ENCODE data around the gene MSANTD2.
A peak's percentile ranks its signal among the peaks of the same experiment; 100 is the strongest.

Gene MSANTD2

DNA sequence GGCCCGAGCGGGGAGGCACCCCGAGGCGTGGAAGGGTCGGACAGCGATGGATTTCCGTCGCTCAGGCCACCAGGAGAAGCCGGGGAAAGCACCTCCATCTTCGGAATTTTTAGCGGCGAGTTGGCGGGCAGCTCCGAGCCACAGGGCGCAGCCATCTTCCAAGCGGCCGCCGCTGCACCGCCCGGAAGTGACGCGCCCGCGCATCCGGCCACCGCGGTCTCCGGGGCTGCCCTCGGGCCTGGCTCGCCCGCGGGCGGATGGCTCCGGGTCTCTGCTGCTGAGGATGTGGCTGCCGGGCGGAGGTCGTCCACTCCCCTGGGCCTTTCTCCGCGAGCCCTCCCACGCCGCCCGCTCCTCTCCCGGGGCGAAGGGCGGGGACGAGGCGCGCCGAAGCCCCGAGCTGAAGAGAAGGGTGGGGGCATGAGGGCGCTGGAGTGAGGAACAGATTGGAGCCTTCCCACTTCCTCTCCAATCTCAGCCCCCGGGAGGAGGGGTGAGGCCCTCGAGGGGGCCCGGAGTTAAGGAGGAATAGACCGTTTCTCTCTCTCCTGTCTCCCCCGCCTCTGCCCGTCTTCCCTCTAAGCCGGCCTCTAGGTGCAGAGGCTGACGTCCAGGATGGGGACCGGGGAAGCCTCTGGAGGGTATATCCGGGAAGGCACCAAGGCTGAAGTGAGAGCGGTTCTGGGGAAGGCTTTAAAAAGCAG is at the start of gene MSANTD2:
MSANTD2 (minus strand) TSS at position 181 of the 704 bp plus-strand sequence; CDS start at position 155, 26 bp downstream.
- DNase-seq, result peak; percentile 79

- DNase-seq, result no peak
These were observed 46.0 kb upstream of the MSANTD2 start for GRCh38 chr11:124846070-124846673.

DNA sequence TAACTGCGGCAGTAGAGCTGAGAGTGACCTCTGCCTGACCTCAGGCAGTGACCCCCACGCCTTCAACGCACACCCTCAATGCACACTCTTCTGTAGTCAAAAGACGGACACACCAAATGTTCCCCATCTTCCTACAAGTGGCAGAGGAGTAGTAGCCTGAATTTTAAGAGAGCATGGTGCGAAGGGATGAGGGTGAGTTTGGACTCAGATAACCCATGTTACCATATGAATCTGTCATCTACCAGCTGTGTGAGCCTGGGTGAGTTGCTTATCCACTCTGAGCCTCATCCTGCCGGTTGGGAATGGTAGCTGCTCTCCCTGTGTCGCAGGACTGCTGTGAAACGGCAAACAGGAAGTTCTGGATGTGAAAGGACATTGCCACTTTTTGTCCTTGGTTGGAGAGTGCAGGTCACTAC is 44.5 kb upstream of the MSANTD2 start:
- DNase-seq, result no peak

DNA sequence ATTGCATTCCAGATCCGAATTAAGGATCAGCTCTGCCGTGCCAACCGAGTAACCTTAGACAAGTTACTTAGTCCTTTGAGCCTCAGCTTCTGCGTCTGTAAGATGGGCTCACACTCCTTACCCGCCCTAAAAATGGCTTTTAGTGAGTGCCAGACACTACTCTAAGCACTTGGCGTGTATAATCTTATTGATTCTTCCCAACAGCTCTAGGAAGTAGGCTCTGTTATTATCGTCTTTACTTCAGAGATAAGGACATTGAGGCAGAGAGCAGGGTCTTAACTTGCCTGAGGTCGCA is 43.4 kb upstream of the MSANTD2 start:
- DNase-seq, result no peak

- DNase-seq, result no peak
These were observed 42.1 kb upstream of the MSANTD2 start for GRCh38 chr11:124842305-124842704.

GRCh38 chr11:124841840-124842239 is 41.6 kb upstream of the MSANTD2 start:
- DNase-seq, result no peak

DNA sequence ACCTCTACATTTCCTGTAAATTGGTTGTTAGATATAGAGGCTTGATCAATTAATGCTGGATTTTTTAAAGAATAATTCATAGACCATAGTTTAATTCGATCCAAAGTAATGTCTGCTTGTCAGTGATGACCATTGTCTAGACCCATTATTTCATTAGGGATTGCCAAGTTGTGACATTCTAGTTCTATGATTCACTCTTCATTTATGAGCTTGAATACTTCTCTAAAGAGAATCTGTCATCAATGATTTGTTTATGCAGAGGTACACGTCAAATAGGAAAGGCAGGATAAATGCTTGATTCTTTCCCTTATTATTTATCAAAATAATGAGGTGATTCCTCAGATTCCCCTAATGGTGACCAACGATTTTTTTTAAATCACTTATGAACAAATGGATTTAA is 41.0 kb upstream of the MSANTD2 start:
- DNase-seq, result no peak

- DNase-seq, result no peak
These were observed 40.5 kb upstream of the MSANTD2 start for GRCh38 chr11:124840666-124841065.

GRCh38 chr11:124839972-124840621 is 39.9 kb upstream of the MSANTD2 start:
- DNase-seq, result no peak

DNA sequence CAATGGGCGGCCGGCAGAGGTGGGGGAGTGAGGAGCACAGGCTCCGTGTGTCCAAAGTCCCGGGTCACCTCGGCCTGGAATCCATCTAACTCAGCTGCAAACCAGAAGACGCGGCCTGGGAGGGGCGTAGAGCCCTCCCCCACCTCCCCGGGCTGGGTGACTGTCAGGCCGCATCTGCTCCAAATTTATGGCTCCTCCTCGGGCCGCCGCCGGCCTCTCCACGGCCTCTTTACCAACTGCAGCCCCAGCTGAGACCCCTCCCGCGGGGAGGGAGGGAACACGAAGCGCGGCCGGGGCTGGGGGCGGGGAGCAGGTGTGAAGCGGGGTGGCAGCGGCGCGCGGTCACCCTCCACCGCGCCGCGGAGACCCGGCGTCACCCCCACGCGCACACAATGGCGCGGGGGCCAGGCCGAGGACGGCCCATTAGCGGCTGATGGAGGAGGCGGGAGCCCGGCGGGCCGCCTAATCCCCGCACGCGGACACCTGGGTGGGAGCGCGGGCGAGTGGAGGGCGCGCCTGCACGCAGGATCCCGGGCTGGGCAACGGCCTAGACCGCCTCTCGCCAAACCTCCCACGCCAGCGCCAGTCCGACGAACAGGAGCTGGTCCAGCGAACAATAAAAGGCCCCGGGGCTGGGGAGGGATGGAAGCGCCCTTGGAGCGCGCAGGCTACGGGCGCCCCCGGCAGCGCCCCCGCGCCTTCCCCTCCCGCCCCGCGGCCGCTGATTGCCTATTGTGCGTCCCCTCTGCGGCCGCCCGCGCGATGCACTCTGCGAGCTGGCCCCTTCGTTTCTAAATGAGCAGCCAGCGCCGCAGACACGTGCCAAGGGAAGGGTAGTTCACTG is 39.1 kb upstream of the MSANTD2 start:
- DNase-seq, result no peak

DNA sequence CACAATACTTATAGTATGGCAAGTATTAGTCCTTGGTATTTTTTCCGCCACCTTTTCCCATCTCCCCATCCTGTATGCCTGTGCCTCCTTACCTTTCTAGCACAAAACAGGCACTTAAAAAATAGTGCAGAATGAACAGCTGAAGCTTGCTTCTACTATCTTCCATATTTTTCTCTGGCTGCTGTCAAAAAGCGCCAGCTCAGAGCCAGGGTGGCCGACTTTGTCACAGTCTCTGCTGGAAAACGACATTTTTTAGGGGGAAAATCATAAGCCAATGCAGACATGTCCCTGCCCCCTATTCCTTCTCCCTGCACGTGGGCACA is 38.6 kb upstream of the MSANTD2 start:
- no peak for DNase-seq

DNA sequence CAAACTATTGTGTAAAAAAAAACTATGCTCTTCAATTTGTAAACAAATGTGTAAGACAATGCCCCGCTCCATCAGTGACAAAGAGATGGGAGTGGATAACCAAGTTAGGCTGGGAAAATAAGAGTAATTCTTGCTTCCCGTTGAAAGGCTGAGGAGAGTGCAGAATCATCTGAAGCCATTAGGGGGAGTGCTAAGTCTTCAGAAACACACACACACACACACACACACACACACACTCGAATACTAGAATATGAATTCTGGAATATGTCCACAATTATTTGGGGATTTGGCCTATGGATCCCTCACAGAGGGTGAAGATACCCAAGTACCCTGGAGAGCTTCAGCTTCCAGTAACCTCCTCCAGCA is 37.3 kb upstream of the MSANTD2 start:
- DNase-seq, result no peak

DNA sequence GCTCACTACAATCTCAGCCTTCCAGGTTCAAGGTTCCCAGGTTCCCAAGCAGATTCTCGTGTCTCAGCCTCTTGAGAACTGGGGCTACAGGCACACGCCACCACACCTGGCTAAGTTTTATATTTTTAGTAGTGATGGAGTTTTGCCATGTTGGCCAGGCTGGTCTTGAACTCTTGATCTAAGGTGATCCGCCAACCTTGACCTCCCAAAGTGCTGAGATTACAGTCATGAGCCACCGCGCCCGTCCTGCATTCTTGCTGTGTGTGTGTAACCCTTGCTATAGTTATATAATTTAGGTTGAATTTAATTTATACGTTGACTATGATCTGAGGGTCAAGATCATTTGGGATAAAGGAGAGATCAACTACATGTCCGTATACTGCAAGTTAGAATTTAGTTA is 35.7 kb upstream of the MSANTD2 start:
- DNase-seq, result no peak

- DNase-seq, result no peak
These were observed 34.4 kb upstream of the MSANTD2 start for GRCh38 chr11:124834526-124835180.

GRCh38 chr11:124832571-124832970 is 32.4 kb upstream of the MSANTD2 start:
- DNase-seq, result no peak

- DNase-seq, result no peak
These were observed 31.7 kb upstream of the MSANTD2 start for GRCh38 chr11:124831897-124832296.

DNA sequence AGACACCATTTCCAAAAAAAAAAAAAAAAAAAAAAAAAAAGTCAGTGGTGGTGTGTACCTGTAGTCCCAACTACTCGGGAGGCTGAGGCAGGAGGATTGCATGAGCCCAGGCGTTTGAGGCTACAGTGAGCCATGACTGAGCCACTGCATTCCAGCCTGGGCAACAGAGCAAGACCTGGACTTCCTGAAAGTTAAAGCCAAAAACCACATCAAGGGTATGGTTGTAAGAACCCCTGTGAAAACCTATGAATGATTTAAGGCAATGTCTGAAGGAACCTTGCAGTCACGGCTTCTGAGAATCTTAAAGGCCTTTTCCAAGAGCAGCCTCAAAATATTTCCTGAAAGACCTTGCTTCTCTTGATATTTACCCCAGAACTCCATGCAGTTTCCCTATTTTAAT is 30.5 kb upstream of the MSANTD2 start:
- no peak for DNase-seq

GRCh38 chr11:124829986-124830385 is 29.8 kb upstream of the MSANTD2 start:
- no peak for DNase-seq

DNA sequence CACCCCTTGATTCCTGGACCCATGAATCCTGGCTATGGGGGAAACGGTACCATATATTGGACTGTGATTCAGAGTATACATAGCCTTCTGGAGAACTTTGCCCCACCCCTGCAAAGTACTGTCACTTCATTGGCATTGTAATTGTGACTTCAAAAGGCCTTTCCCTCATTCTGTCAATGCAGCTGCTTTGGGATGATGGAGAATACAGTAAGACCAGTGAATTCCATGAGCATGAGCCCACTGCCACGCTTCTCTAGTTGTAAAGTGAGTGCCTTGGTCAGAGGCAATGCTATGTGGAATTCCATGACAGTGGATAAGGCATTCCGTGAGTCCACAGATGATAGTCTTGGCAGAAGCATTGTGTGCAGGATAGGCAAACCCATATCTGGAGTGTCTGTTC is 25.7 kb upstream of the MSANTD2 start:
- no peak for DNase-seq

- DNase-seq, result no peak
These were observed 23.5 kb upstream of the MSANTD2 start for GRCh38 chr11:124823512-124824376.

DNA sequence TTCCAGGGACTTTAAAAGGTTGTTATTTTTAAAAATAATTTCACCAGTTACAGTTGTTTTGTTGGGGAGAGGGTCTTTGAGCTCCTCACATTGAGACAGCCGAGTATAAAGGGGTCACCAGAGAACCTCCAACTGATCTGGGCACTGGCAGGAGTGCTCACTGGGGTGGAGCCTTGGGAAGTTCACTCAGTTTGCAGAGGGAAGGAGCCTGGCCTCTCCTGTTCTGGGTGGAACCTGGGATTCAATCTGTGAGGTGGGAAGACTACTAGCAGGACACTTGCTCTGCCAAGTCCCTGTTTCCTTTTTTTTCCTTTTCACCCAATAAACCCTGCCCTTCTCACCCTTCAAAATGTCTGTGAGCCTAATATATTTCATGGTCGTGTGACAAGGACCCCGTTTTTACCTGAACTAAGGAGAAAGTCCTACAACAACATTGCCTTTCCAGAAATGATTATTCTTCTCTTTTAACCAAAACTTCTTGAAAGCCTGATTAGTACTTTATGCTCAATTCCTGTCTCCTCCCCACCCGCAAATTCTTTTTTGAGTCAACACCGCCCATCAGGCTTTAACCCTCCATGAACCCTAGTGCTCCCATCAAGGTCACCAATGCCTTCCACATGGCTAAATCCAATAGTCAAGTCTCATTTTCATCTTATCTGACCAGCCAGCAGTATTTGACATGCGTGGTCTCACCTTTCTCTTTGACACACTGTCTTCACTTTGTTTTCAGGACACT is 22.0 kb upstream of the MSANTD2 start:
- no peak for DNase-seq

- no peak for DNase-seq
These were observed 16.8 kb upstream of the MSANTD2 start for GRCh38 chr11:124817036-124817435.
